GM12865 (cell line): ENCODE results near the gene DPF3.

Source experiments
- DNase-seq: peaks from one replicate; pipeline ENCODE4 v3.0.0; 2010; ENCODE audit warnings: low read depth
- H3K4me3 ChIP-seq: 2 replicates; pipeline ENCODE4 v1.5.1; 2011; ENCODE audit warnings: mild to moderate bottlenecking, low read depth, low read length, control low read depth
- TF ChIP-seq, protein P1 (sequence below): IDR thresholded peaks from 2 replicates; pipeline ENCODE4 v1.5.1; 2011; ENCODE audit warnings: low read length, control low read depth, low read depth, inconsistent platforms; ENCODE audit not compliant: insufficient read depth; ENCODE audit errors: missing control alignments

DPF3 gene

DNA sequence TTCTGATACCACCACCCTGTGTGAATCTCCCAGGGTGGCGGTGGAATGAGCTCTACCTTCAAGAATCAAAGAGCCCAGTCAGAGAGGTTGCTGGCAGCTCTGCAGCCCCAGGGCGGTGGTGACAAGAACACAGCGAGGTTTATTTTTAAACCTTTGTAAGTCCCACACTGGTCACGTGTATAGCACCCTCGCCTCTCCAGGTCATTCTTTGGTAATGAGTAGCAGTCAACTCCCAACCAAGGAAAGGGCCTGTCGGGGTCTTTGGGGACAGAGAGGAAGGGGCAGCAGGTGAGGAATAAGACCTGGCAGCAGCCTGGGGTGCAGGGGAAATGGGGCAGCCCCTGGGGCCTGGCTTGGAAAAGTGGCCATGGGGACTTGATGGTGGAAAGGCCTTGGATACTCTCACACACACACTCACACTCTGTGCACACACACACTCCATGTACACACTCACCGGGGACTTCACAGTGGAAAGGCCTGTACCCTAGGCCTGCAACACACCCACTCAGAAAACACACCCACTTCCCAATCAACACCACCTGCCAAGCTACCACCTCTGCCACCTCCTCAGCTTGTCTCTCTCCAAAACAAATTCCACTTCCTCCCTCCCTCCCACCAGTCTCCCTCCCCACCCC is 178.6 kb downstream of the DPF3 start:
- peak; percentile 36 for DNase-seq
- H3K4me3 ChIP-seq, result no peak overlapping the region
- TF ChIP-seq, protein P1, sequence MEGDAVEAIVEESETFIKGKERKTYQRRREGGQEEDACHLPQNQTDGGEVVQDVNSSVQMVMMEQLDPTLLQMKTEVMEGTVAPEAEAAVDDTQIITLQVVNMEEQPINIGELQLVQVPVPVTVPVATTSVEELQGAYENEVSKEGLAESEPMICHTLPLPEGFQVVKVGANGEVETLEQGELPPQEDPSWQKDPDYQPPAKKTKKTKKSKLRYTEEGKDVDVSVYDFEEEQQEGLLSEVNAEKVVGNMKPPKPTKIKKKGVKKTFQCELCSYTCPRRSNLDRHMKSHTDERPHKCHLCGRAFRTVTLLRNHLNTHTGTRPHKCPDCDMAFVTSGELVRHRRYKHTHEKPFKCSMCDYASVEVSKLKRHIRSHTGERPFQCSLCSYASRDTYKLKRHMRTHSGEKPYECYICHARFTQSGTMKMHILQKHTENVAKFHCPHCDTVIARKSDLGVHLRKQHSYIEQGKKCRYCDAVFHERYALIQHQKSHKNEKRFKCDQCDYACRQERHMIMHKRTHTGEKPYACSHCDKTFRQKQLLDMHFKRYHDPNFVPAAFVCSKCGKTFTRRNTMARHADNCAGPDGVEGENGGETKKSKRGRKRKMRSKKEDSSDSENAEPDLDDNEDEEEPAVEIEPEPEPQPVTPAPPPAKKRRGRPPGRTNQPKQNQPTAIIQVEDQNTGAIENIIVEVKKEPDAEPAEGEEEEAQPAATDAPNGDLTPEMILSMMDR, result no peak

DNA sequence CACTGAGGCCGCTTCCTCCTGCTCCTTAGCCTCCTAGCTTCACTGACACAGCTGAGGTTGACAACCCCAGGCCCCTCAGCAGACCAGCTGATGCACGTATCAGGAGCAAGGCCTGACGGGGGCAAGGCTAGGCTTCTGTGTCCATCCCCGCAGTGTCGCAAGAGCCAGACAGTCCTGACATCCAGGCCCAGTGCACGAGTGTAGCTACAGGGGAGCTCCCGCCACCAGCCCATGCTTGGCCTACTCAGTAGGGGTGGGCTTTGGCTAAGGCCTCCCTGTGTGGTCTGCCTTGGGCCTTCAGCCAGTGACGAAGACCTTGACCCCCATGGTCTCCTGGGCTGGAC is 179.1 kb downstream of the DPF3 start:
- TF ChIP-seq, protein P1, result no peak
- no peak for DNase-seq
- H3K4me3 ChIP-seq, result no peak overlapping the region

DNA sequence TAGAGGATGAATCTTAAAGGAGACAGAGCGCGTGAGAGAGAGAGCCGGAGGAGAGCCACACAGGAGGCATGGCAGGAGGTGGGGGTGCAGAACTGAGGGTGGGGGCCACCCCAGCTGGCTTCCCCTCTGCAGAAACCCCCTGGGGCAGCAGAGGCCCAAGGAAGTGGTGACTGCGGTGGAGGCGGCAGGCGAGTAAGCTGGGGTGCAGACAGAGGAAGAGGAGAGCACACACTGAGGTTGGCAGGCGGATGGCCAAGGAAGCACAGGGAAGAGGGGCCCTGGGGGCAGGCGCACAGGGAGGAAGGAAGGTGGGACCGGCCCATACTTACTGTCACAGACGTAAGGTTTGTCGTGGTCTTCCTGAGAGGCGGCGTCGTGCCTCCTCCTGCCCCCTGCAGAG is 179.8 kb downstream of the DPF3 start:
- no peak overlapping the region for H3K4me3 ChIP-seq
- peak; percentile 72 for DNase-seq
- TF ChIP-seq, protein P1, result no peak

DNA sequence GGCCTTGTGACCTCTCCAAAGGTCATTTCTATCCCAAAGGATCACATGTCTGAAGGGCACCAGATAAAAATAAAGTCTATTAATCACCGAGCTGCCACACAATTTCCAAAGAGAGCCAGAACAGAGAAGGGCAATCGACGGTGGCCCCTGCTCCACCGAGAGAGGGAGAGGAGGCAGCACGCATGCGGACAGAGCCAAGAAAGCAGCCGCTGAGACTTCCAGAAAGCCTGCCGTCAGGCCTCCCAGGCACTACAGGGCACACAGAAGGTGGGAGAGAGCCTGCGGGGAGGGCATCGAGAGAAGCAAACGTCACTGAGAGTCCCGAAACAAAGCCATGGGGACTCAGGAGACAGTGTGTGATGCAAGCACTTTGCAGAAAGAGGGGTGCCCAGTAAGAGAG is 182.0 kb downstream of the DPF3 start:
- no peak overlapping the region for H3K4me3 ChIP-seq
- no peak for DNase-seq
- TF ChIP-seq, protein P1, result no peak

DNA sequence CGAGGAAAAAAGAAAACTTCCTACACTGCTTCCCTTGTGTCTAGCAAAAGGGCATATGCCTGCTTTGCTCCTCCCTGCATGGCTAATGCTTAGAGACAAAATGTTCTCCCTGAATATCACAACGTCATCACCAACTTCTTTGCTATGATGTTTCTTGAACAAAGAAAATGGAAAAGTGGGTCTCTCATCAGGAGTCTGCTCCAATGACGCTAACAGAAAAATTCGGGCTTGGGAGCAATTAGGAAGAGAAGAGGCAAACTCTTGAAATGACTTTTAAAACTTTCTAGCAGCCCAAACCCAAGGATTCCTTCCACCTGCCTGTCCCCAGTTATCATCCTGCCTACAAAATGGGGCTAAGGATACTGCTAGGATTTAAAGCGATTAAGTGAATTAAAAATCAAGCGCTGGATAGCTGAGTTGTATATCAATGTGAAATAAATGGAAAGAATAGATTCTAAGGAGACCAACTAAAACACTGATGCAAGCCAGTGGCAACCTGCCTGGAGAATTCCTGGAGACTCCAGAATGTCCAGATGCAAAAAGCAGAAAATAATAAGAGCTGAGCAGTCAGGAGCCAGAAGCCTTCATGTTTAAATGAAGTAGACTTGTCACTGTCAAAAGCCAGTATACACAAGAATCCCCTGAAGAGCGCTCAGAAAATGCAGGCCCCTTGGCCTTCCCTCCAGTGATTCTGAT is 183.8 kb downstream of the DPF3 start:
- no peak for DNase-seq
- H3K4me3 ChIP-seq, result no peak overlapping the region
- TF ChIP-seq, protein P1, result no peak

DNA sequence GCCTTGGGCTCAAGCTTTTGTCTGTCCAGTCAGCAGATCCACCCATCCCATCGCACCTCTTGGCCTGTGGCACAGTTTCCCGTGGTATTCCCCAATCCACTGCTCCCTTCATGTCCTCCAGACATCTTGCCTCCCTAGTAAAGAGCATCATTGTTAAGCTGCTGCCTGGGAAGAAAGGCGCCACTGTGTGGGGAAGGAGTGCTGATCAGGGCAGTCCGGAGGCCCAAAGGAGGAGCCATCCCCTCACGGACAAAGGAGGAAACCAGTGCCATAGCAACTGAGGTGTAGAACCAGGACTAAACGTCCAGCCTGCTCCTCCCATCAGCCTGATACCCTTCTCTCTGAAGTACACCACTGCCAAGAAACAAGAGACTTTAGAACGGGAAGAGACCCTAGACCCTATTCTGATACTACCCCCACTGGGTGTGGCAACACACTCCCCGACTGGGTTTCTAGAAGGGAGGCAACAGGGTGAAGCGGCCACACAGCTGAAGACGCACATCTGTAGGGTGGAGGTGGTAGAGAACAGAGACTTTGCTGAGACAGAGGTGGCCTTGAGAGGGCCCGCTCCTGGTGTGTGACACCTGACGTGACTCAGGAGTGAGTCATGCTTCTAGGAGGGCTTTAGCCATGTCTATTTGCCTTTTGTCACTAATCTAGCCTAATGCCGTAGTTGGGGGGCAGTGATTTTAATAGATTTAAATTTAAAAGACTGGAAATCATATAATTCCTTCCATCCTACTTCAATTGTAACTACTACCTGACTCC is 185.0 kb downstream of the DPF3 start:
- DNase-seq, result no peak
- no peak overlapping the region for H3K4me3 ChIP-seq
- TF ChIP-seq, protein P1, result no peak
